GDM1 (cell line): ENCODE results near the gene COMMD2.

Source experiments
- DNase-seq: peaks from one replicate; lab custom pipeline; 2025; lab: John Stamatoyannopoulos, UW

The COMMD2 gene

DNA sequence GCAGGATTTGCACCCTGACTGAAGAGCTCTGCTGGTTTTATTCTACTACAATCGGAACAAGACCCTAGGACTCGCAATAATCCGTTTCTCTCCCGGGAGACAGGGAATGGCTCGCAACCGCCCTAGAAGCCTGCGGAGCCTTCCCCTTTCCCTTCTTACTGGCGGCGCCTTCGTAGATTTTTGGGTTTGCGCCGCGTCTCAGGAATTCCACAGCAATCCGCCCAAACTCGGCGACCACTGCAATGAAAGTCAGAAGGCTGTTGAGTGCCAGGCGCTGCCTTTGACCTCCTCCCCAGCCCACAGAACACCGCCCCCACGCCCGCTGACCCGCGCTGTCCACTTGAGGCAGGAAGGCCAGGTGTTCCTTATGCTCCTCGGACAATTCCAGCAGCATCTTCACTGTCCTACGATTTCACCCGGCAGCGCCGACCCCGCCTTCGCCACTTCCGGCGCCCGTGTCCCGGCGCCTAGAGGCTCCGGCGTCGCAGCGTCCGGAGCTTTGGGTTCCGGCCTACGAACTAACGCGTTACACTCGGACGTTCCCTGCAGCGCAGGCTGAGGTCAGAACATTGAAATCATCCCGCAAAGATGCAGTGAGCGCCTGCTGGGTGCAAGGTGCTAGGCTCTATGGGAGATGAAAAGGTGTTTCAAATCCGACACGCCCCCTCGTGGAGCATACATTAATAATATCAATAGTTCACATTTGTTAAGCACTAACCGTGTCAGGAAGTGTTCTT is at the start of gene COMMD2:
Gene COMMD2 (minus strand): TSS at position 439 of the 737 bp plus-strand sequence. CDS start 45 bp downstream, at position 394.
- peak; percentile 61 for DNase-seq

DNA sequence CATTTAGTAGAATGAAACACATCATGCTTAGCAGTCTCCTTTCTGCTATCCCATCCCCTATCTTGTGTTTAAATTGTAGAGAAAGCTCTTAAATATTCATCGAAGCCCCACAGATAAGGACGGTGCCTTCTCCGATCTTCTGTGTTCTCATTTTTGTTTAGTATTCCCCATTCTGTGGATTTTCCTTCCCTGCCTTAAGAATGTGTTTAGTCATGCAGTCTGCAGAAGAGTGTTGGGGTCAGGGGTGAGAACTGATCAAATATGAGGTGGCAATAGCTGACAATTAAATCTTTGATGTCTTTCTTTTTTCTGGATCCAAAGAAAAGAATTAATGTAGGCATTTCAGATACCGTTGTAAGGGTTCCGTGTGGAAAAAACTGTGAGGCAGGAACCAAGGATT is 49.4 kb upstream of the COMMD2 start:
- DNase-seq: no peak

DNA sequence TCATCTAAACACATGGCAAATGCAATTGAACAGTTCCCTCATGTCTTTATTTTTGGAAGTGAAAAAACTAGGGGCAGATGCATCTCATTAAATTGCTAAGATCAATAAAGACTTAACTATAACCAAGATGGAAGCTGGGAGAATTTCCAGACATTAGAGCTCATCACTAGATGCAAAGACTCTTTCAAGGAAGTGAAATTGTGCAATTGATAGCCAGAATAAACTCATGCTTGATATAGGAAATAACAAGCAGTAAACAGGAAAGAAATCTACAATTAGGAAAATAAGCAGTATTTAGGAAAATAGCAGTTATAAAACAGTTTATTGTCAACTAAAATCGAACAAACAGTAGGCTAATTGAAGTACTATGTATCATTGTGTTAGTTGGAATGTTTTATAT is 48.9 kb upstream of the COMMD2 start:
- no peak for DNase-seq

DNA sequence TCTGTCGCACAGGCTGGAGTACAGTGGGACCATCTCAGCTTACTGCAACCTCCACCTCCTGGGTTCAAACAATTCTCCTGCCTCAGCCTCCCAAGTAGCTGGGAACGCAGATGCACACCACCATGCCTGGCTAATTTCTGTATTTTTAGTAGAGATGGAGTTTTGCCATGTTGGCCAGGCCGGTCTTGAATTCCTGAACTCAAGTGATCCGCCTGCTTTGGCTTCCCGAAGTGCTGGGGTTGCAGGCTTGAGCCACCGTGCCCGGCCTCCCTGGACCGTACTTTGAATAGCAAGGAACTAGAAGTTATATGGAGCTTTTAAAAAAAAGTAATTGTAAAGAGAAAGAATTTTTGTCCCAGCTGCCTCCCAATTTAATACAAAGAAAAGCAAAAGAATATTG is 48.4 kb upstream of the COMMD2 start:
- DNase-seq: no peak

DNA sequence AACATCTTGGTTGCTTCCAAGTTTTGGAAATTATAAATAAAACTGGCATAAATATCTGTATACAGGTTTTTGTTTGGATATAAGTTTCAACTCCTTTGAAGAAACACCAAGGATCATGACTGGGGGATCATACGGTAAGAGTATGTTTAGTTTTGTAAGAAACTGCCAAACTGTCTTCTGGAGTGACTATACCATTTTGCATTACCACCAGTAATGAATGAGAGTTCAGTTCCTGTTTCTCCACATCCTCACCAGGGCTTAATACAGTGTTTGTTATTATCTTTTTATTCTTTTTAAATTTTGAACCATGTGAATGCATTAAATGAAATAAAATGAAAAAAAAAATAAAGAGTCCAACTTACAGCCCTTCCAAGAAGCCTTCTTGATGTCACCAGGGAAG is 43.7 kb upstream of the COMMD2 start:
- no peak for DNase-seq

DNA sequence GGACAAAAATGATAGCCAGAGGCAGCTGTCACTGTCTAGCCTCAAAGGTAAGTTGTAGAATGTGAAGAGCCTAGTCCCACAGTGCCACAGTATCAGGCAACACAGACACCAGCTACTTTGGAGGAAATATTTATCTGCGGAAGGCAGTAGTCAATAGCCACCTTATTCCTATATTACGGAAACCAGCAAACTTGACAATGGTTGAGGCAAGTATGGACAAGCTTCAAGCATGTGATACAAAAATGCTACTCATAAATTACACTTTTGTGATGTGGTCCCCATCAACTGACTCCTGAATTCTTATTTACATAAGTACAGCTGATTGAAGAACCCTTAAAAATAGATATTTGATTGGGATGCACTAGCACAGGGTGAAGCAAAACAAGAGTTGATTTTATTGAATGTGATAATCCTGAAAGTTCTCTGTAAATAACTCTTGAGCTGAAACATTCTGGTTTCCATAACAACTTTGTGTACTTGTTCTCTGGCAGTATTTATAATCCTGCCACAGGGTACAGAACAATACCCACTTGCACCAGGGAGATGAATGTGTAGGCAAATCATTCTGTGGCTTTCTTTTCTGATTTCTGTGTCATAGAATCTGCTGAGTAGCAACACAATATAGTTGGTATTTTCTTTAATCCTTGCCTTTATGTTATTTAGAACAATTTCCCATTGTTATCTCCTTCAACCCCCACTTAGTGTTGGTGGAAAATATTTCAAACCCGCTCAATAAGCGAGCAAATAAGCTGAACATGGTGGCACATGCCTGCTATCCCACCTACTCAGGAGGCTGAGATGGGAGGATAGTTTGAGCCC is 40.4 kb upstream of the COMMD2 start, which contains the start of gene ANKUB1:
Gene ANKUB1 (minus strand): TSS at position 103 of the 819 bp plus-strand sequence. CDS start 188 bp downstream, outside the sequence.
- DNase-seq: no peak

DNA sequence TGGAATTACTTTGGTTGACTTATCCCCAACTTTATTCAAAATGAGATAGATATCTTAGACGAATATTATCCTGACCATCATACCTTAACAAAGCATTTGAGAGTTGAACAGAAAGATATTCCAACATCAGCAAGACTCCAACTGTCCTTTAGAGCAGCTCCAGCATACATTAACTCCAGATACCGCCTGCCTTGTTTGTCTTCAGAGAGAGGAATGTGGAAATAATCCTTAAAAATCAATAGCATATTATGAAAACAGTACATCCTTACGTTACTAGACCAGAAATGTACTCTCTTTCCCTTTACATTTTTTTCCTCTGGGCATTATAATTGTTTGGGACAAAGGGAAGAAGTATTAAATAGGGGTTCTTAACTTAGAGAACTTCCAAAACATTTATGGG is 38.4 kb upstream of the COMMD2 start:
- DNase-seq: no peak

DNA sequence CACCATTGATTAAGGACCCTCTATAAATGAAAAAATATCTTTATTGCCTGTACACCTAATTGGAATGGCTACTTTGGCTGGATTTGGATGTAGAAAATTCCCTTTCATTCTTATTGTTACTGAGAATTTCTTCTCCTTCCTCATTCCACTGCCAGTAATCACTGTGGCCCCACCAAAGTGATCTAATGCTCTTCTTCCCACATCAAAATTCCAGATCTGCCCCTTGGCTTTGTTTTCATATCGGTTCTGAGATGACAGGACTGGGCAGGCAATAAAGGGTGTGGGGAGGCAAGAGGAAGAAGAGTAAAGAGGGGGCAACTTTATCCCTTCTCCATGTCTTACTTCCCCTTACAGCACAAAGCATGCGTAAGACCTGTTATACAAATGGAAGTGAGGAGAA is 38.0 kb upstream of the COMMD2 start:
- DNase-seq: no peak

DNA sequence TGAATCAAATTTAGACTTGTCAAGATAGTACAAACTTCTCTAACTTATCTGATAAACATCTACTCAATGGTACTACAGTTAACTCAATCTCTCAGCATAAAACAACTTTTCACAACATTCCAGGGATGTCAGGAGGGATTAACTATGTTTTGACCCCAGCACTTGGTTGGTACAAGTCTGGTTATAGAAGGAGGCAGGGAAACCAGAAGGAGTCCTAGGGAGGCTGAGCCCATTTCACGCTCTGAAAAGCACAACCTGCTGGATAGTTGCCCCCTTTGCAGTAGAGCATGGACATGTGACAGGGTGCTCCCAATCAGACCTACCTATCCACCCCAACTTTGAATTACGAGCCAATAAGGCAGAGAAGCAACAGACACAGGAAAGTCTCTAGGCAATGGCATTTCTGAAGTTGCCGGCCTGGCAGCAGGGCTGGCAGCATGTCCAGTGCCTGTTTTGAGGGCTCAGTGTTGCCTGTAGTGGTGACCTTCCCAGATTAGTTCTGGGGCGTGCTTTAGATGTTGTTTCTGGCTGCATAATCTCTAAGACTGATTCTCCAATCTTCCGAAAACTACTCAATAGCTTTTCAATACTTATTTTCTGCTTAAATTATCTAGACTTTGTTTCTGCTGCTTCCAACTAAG is 31.9 kb upstream of the COMMD2 start:
- DNase-seq: no peak

DNA sequence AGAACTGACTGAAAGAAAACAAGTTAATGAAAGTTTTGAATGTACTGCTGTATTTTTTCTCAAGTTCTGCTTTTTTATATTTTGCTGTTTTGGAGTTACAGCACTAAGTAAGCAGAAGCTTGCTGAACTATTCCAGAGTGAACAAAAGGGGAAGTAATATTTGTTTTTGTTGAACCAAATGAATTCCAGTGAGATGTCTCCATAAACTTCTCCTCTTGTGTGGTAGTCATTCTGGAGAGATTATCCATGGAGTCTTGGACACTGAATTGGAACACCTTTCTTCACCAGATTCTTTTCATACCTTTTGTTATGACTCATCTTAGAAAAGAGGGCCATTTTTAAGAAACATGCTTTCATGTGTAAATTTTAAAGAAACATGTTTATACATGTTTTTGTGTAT is 31.3 kb upstream of the COMMD2 start:
- DNase-seq: peak; percentile 7

DNA sequence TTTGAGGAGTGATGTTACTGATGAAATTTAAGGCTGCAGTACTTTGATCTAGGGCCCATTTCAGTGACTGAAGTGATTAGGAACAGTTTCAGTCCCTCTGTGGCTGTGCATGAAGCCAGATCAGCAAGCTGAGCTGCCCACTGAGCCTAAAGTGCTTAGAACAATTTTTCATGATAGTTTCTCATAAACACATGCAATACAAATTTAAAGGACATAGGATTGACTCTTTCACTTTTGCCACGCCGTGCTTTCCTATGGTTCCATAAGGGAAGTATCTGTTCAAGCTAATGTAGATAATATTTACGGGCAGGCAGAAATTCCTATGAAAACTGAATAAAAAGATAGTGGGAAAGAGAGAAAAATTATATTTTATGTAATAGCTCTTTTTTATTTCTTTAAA is 29.5 kb upstream of the COMMD2 start:
- DNase-seq: no peak

DNA sequence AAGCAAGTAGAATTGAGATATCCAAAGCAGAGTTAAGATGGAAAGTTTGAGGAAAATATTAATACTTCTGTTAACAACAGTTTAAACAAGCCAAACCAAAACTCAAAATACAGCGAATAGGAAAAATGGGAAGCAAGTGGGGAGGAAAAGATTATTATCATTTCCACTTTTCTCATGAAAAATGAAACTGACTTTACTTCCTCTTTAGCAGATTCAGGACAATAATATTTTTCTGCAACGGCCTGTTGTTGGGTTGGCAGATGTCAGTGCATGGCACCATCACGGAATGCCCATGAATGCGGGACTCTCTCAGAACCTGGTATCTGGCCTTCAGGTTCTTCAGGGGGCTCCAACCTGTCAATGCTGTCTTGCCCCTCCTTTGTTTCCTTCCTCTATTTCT is 28.9 kb upstream of the COMMD2 start:
- DNase-seq: peak; percentile 12

DNA sequence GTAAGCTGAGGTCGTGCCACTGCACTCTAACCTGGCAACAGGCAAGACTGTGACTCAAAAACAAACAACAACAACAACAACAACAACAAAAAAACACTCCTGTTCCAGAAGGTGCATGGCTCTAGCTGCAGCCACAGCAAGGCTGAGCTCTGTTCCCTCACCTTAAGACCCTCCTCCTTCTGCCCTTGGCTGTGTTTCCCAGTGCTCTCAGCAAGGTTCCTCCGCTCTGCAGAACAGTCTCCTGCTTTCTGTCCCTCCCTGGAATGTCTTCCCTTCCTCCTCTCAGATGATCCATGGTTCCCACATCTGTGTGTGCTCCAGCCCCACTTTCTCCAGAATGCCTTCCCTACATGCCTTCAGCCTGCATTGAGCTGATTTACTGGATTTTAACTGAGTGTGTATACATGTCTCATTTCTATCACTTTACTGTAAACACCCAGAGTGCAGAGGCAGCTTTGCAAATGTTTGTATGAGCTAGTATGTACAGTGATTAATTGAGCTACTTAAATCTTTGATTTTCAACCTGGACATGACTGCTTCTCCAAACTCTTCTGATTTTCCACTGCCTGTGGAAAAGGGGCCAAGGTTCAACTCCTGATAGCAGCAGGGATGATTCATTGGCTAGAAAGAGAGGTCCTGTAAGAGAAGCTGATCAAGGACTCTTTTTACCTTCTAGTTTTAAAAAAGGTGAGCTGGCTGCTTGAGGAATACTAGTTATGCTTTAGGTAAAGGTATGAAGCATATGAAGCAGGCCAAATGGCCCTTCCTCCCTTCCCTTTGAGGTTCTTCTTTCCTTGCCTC is 25.3 kb upstream of the COMMD2 start:
- DNase-seq: no peak

DNA sequence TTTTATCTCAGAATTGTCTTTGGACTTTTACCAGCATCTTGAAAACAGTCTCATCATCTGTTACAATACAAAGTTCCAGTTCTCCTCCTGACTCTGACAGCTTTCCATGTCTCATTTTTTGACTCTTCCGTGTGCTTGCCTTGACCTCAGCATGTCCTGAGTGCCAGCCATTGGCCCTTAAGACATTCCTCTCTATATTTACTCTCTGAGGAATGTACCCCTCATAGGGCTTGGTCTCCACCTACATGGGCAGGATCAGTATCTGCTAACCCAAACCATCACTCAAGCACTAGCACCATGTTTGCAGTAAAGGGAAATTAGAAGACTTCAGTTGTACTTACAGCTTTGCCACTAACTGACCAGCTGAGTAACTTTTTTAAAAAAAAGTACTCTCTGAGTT is 23.9 kb upstream of the COMMD2 start:
- no peak for DNase-seq

DNA sequence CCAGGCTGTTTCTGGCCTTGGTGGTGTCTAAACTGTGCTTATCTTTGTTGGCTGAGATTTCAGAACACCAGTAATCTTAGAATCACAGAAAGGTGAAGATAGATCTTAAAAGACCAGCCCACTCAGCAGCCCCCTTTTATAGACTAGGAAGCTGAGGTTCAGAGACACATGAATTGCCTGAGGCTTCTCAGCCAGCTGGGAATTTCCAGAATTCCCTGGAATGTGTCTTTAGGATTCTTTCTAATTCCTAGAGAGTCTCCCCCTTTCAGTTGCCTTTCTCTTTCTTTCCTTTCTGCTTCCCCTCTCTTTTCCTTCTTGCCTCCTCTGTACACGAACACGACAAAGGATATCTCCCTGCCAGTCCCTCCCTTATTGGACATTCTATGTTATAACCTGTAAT is 20.6 kb upstream of the COMMD2 start:
- no peak for DNase-seq

DNA sequence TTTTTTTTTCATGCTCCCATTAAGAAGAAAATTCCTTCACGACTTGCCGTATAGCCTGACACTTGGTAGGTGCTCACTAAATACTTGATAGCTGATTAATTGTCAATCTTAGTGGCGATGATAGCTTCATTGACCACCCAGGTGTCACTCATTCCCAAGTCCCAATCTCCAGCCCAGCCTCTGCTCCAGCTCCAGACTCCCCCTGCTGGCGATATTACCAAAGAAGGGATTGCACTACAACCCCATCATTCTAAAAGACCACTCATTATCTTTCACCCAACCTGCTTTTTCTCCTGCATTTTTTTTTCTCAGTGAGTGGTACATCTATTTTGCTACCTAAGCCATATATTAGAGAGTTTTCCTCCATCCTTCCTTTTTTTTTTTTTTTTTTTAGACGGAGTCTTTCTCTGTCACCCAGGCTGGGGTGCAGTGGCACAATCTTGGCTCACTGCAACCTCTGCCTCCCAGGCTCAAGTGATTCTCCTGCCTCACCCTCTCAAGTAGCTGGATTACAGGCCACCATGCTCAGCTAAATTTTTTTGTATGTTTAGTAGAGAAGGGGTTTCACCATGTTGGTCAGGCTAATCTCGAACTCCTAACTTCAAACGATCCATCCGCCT is 19.5 kb upstream of the COMMD2 start:
- DNase-seq: peak; percentile 5

DNA sequence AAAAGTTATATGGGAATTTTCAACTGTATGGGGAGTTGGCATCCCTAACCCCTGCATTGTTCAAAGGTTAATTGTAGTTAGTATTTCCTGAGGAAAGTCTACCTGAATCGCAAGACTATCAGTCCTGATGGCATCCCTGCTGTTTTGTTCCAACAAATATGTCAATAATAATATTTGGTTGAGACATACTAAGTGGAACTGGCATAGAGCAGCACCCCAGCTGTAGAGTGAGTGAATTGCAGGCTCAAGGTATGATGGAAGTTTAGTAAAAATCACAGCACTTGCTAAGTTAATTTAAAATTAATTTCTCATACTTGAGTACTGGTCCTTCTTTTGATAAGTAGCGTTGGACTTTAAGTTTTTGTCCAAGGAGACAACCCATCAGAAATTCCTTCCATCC is 18.0 kb upstream of the COMMD2 start:
- DNase-seq: no peak

DNA sequence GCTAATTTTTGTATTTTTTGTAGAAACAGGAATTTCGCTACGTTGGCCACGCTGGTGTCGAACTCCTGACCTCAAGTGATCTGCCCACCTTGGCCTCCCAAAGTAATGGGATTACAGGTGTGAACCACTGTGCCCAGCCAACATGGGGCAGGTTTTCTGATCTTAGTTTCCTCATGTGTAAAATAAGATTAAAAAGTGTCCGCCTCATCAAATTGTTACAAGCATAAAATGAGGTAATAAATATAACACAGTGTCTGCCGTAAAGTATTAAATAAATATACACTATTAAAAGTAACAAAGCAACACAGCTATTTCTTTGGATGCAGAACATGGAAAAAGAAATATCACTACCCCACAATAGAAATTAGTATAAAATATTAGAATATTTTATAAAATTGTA is 16.4 kb upstream of the COMMD2 start:
- DNase-seq: no peak

DNA sequence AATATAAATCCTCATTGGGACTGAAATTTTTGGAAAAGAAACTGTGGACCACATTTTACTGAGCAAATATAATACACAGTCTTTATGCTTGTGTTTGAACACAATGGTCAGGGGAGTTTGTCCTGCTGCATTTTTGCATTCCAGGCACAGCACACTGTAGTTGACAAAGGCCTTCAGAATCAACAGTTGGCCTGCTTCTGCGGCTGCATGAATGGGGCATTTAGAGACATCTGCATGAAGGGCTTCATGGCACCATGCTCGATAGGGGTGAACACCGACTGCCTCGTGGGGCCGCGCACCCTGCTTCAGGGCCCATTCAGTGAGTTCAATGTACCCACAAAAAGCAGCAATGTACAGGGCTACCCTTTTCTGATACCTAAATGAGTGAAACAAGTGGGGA is 15.4 kb upstream of the COMMD2 start:
- no peak for DNase-seq

DNA sequence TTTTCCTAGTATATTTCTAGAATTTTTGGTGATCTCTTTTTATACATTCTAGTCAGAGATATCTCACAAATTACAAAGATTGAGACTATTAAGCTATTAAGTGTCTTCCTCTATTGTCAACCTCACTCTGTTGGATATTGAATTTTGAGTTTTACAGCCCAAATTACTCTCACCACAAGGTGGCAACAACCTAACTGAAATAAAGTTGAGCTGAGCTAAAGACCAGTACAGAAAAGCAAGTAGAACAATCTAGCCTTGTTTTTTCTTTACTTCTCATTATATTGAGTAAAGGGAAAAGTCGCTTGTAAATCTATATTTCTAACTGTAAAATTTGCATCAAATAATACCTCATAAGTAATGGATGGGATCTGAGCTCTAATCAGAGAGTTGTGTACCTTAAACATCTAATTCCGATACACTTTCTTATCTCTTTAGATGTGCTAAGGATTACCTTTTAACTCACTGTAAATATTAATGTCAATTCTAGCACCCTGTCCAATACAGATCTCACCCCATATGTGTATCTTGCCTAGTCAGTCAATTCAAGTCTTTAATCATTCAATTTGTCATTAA is 13.6 kb upstream of the COMMD2 start:
- peak; percentile 38 for DNase-seq

DNA sequence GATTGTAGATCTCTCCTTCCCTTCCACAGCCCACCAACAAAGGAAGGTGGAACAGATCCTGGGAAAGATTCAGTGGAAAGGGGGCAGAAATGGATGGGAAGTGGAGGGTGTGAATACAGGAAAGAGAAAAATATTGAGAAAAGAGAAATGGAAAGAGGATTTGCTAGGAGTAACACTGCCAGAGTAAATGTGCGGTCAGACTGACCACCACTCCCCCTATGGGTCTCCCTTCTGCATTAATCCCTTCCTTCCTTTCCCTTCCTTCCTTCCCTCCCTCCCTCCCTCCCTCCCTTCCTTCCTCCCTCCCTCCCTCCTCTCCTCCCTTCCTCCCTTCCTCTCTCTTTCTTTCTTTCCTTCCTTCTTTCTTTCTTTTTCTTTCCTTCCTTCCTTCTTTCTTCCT is 12.0 kb upstream of the COMMD2 start:
- no peak for DNase-seq
